HL-60/S4 treated with phorbol 12-myristate 13-acetate at 8.2 ng/mL for 4 days and 3 days (cell line): ENCODE results near the gene CEACAM6.
"Not testable (repeated sequence)": the region's sequence is repeated elsewhere in the genome, so short reads cannot be mapped to it uniquely, and the experiment has no call there.

ENCODE experiments used
- in situ Hi-C: fragments of 300-500 bp; cut with MboI; formaldehyde crosslinking; loops from 2 replicates; pipeline ENCODE4 v1.15.0; 2022; ENCODE audit warnings: low sequenced_read_pairs

The CEACAM6 gene

GRCh38 chr19:41746593-41747227, 8.6 kb upstream of the CEACAM6 start:
- in situ Hi-C loops = no loop called here

DNA sequence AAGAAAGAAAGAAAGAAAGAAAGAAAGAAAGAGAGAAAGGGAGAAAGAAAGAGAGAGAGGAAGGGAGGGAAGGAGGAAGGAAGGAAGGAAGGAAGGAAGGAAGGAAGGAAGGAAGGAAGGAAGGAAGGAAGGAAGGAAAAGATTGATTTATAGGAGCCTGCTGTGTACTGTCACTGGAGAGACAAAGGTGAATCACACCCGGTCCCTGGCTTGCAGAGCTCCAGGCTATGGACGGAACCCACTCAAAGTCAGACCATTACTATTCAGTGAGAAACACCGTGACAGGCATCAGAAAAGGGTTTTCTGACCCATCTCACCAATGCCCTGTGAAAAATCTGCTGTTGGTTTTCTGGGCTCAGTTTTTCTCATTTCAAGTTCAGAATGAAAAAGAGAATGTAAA, 7.3 kb upstream of the CEACAM6 start:
- in situ Hi-C loops = no loop called here

DNA sequence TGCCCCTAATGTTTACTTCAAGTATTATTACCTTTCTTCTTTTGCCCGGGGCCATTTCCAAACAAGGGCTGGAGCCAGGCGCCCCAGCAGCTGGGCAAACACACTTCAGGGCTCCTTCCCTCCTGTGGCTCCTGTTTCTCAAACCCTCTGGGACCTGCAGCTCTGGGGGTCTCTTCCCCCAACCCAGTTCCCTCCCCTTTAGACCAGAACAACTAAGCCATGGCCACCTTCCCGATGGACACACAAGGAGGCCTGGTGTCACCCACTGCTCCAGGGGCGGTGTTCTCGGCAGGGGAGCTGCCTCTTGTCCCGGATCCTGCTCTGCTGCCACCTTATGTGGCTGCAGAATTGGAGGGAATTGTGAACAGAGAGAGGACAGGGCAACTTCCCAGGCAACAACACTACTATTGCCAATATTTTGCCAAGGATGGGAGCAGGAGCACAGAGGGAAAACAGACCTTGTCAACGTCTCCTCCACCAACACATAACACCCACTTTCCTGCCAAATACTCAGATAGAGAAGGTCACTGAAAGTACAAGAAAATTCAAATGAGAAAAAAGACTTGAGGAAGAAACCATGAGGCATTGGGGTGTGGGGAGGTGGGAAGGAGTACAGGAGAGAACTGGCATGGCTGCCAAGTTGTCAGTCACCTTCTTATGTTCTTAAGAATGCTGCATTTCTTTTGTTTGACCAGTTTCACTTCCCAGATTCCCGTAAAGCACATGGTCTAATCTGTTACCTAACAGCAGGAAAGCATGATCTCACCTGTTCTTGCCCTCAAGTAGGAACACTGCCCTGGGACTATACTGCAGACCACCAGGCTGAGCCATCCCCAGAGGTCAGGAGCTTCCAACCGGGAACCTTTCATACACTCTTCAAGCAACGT, 4.8 kb upstream of the CEACAM6 start:
- in situ Hi-C loops = not testable (repeated sequence)

DNA sequence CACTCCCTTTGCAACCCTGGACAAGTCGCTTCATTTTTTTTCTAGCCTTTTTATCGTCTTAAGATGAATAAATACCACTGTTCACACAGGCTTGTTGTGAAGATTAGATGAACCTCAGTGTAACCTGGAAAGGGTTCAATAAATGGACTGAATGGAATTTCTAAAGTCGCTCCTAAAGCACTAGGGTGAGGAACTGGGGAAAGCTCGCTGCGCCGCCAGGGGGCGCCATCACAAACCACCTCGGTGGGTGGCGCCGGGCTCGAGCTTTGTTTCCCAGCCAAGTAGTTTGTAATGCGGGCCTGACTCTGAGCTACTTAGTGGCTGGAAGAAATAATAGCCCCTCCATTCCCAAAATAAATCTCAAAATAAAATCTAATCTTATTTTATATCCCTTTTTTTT, 2.2 kb upstream of the CEACAM6 start:
- in situ Hi-C loops = no loop called here

- in situ Hi-C loops = no loop called here
These were observed 1.3 kb upstream of the CEACAM6 start for GRCh38 chr19:41753936-41754529.

DNA sequence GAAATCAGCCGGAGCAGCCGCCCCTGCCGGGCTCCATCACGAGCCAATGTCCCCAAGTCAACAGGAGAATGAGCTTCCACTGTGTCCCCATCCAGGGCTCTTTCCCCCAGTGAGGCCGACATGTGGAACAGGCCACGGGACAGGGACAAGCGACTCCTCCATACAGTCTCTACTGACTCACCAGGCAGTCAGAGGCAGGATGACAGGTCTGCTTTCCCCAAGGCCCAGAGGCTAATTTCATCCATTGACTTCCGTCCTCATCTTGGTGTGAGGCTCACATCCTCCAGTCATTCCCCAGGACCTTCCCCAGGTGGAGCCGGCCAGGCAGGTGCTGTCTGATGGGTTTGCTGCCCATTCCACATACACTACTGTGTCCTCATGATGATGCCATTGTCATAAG, 3.5 kb downstream of the CEACAM6 start:
- in situ Hi-C loops = no loop called here

DNA sequence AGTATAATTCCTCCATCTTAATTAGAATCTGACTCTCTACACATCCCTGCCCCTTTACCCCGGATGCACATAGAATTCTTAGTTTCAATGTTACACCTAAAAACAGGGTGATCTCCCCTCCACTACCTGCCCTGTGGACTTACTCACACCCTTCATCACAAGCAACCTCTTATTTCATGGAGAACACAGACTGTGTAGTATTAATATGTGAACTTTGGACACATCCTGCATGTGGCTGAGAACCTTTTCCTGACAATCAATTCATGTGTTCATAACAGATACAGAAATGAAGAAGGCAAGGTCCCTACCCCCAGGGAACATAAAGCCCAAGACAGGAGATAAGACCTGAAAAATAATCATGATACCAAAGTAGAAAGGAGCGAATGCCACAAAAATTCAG, 11.8 kb downstream of the CEACAM6 start:
- in situ Hi-C loops = no loop called here

- in situ Hi-C loops = not testable (repeated sequence)
These were observed 12.8 kb downstream of the CEACAM6 start for GRCh38 chr19:41768105-41768504.

- in situ Hi-C loops = no loop called here
These were observed 14.3 kb downstream of the CEACAM6 start for GRCh38 chr19:41769608-41770007.

GRCh38 chr19:41771410-41771809, 16.1 kb downstream of the CEACAM6 start:
- in situ Hi-C loops = no loop called here

DNA sequence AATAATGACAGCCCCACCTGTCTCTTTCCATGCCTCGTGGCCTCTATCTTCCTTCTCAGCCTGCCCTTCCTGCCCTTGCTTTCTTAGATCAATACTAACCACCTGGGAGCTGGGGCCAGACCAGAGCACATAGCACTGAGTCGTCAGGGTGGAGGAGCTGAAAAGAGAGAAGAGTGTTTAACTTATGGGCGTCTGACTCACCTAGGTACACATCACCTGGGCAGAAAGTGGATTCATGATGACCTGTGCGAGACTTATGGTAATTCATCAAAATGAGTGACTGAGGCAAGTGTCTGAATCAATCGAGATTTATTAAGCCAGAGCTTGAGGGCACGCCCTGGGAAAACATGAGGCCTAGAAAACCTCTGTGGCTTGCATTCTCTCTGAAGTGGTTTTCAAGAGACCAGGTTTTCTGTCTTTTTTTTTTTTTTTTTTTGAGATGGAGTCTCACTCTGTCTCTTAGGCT, 19.2 kb downstream of the CEACAM6 start:
- in situ Hi-C loops = no loop called here

DNA sequence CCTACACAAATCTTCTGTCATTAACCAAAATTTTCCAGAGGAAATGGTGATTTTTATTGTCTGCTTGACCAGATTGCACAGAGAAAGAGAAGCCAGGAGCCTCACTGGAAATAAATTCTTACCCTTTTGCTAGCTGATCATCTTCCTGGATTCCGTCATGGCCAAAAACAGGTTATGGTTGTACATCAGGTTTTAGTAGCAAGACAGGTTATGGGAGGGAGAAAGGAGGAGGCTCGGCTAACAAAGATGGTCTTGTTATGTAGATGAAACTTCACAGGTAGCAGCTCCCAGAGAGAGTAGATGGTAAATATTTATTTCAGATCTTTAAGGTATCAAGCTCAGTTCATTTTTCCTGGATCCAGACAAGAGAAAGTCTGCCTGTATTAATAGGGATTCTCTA, 21.4 kb downstream of the CEACAM6 start:
- in situ Hi-C loops = no loop called here

DNA sequence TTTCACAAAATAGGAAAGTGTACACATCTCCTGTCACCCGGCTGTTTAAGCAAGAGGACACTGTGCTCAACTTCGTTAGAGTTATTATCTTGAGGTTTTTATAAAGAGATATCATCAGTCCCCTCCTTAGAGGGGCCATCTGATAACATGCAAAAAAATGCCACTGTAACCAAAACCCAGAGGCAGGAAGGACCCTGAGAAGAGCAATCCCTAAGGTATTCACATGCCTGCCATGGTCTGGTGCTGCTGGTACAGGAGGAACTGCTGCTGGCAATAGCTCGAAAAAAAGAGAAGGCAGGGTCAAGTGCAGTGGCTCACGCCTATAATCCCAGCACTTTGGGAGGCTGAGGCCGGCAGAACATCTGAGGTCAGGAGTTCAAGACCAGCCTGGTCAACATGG, 28.3 kb downstream of the CEACAM6 start:
- in situ Hi-C loops = no loop called here

DNA sequence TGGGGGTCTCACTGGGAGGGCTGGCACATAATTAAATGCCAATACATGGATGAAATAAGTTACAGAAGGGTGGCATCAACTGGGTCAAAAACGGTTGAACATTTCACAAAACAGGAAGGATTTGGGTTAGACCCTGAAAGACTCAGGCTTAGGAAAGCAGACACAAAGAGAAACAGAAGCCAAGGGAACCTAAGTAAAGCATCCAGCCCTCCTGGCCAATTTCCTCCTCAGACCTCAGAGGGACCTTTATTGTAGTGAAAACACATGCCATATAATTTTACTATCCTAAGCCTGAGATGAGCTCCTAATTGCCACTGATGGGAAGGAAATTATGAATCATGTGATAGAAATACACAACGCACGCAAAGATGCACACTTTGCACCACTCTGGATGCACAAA, 29.0 kb downstream of the CEACAM6 start:
- in situ Hi-C loops = no loop called here

GRCh38 chr19:41784743-41785142, 29.4 kb downstream of the CEACAM6 start:
- in situ Hi-C loops = no loop called here

DNA sequence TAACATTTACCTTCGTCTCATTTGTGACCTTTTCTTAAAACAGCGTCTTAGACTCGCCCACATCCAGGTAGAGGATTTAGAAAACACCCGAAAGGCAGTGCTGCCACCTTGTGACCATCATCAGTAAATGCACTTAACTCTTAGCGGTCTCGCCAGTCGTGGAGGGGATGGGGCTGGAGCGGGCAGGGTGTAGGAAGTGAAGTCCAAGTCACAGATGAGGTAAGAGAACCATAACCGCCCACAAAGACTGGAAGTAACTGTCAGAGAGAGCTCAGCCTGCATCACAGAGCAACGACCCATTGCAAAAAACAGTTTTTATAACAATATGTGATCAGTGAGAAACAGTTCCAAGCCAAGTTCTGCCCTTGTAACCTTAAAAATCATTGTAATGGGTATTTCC, 30.3 kb downstream of the CEACAM6 start:
- in situ Hi-C loops = no loop called here

DNA sequence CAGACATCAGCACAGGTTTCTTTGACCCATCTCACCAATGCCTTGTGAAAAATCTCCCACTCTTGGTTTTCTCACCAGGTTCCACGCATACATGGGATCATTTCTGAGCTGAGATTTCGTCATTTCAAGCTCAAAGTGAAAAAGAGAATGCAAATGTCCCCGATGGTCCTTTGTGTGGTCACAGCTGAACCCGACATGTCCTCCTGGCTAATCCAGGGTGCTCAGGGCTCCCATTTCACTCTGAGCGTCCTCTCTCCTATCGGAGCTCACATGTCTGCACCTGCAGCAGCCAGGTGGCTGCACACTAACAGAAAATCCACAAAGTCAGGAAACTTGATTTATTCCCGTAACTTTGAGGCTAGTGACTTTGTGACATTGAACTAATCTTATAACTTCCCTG, 31.7 kb downstream of the CEACAM6 start:
- in situ Hi-C loops = no loop called here

- in situ Hi-C loops = not testable (repeated sequence)
These were observed 33.2 kb downstream of the CEACAM6 start for GRCh38 chr19:41788518-41788917.

GRCh38 chr19:41789053-41789452, 33.7 kb downstream of the CEACAM6 start:
- in situ Hi-C loops = not testable (repeated sequence)

DNA sequence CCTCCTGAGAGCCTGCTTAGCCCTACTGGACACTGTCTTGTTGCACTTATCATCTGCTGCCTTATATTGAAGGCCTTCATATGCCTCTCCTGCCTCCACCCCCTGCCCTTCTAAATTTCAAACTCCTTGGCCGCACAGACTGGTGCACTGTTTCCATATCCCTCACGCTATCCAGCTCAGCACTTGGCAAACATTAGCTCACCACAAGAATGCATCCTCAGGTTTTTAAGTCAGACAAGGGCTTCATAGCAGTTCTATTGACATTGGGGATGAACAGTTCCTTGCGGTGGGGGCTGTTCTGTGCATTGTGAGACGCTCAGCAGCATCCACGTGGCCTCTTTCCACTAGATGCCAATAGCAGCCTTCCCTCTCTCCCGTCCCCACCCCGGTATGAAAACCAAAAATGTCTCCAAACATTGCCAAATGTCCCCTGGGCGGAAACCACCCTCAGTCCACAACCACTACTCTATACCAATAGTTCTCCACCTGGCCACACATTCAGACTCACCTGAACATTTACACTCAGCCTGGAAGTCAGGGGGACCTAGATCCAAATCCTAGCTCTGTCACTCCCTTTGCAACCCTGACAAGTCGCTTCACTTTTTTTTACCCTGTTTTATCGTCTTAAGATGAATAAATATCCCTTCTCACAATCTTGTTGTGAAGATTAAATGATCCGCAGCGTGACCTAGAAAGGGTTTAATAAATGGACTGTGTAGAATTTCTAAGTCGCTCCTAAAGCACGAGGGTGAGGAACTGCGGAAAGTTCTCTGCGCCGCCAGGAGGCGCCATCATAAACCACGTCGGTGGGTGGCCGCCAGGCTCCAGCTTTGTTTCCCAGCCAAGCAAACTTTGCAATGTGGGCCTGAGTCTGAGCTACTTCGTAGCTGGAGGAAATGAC, 37.4 kb downstream of the CEACAM6 start:
- in situ Hi-C loops = no loop called here

- in situ Hi-C loops = no loop called here
These were observed 38.0 kb downstream of the CEACAM6 start for GRCh38 chr19:41793414-41793727.
